H4 (cell line): ENCODE results near the gene SIK1. TPM values are rescaled to one million over a fixed set of nuclear protein-coding genes. Genes with fewer than 3 reads are reported as not detected.
"Not testable (repeated sequence)": the region's sequence is repeated elsewhere in the genome, so short reads cannot be mapped to it uniquely, and the experiment has no call there.

Source experiments
- DNase-seq: peaks from one replicate; pipeline ENCODE4 v3.0.0-alpha.2; 2015; ENCODE audit warnings: low spot score
- total RNA-seq: library from RNA; depleted of rRNA; stranded (reverse); fragments of >200 nt; shearing (Covaris generic); gene quantifications from 2 replicates; pipeline ENCODE4 v1.2.3, GENCODE V29; 2014

Gene SIK1
- total RNA-seq, 1 experiment from 2014 or later: 1.9 TPM

DNA sequence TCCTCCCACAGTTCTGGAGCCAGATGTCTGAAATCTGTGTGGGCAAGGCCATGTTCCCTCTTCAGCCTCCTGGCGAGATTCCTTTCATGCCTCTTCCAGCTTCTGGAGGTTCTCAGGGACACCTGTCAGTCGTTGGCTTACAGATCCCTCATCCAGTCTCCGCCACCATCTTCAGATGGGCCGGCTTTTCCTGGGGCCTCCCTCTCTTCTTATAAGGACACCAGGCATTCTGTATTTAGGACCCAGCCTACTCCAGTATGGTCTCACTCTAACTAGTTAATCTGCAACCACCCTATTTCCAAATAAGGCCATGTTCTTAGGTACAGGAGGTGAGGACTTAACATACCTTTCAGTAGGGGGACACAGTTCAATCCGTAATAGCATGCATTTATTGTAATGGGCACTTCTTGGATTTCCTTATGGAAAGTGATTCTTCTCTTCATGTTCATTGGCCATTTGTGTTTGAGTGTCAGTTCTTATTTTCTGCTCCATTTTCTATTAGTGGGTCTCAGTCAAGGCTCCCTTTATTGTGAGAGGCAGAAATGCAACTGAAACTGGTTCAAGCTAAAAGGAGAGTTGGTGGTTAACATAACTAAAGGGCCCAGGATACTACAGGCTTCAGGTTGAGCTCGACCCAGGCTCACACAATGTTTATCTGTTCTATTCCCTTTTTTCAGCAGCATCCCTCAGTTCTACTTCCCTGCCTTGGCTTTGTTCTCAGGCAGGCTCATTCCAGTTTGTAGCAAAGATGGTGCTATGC lies 12.6 kb upstream of the SIK1 start:
- not testable (repeated sequence) for DNase-seq

DNA sequence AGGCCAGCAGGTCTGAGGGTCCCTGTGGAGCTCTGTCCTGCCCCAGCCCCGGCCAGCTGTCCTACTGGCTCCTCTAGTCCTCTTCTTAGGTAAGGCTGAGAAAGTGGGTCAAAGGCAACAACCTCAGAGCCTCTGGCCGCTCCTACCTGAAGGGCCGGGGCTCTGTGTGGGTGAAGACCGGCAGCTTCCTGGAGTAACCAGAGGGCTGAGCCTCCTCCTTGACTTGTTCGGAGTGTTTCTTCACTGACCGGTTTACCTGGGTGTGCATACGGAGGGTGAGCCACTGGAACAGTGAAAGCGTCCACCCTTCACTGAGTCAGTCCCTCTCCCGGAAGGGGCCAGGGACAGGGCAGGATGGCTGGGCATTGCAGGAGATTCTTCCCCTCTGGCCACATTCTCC lies 9.3 kb upstream of the SIK1 start:
- not testable (repeated sequence) for DNase-seq

- not testable (repeated sequence) for DNase-seq
Measured at GRCh38 chr21:43433340-43434136, 6.6 kb upstream of the SIK1 start.

- not testable (repeated sequence) for DNase-seq
Measured at GRCh38 chr21:43430830-43431416, 4.0 kb upstream of the SIK1 start.

- not testable (repeated sequence) for DNase-seq
Measured at GRCh38 chr21:43428964-43429363, 2.0 kb upstream of the SIK1 start.

DNA sequence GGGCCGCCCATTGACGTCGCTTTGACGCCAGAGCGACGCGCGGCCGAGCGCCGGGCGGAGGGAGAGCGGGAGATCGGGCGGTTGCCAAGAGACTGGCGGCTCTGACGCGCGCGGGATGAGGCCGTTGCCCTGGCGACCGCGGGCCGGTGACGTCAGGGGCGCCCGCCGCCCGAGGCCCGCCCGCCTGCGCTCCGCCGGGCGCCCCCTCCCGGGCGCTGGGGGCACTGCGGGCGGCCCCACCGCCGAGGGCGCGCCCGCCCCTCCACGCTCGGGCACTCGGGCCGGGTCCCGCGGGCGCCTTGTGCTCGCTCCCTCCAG lies 270 bp upstream of the SIK1 start:
- not testable (repeated sequence) for DNase-seq

GRCh38 chr21:43426004-43426403 lies 927 bp downstream of the SIK1 start:
- DNase-seq: not testable (repeated sequence)

DNA sequence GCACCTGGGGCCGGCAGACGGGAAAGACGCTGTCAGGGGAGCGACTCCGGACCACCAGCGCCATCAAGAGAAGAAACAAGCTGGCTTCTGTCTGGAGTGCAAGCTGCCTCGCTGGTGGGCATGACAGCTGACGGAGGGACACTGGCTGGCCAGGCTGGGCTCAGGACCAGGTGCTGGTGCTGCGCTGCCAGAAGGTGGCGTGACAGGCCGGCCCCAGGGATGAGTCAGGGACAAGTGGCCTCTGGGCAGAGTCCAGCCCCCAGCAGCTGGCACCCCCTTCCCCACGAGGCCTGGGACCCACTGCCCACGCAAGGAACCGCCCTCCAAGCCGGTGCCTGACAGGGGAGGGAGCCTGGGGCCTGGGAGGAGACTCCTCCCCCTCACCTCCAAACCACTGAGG lies 7.5 kb downstream of the SIK1 start:
- DNase-seq: not testable (repeated sequence)

DNA sequence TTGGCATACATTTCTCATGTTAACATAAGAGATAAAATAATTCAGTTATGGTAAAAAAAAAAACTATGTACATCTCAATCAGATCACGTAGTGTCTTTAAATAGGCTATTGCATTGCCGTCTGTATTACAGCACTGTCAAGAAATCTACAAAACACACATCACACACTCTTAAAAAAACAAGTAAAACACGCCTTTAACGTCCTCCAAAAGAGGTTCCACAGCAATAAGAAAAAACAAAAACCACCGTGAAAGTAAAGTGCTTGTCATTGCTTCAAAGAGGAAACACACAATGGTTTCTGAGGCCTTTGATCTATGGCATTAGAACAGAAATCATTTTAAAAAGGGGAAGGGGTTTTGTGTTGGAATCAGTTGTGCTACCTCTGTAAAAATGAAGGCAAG lies 12.4 kb downstream of the SIK1 start:
- not testable (repeated sequence) for DNase-seq

- not testable (repeated sequence) for DNase-seq
Measured at GRCh38 chr21:43412020-43412788, 14.7 kb downstream of the SIK1 start.

- DNase-seq: not testable (repeated sequence)
Measured at GRCh38 chr21:43410456-43411068, 16.4 kb downstream of the SIK1 start.

DNA sequence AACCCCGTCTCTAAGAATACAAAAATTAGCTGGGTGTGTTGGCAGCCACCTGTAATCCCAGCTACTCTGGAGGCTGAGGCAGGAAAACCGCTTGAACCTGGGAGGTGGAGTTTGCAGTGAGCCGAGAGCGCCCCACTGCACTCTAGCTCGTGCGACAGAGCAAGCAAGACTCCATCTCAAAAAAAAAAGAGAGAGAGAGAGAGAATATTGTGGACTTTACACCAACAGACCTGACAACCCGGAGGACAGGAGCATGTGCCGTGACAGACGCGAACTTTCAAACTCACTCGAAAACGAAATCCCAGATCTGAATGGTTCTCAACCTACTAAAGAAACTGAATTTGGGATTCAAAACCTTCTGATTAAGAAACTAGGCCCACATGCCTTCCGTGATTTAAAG lies 19.8 kb downstream of the SIK1 start:
- not testable (repeated sequence) for DNase-seq

GRCh38 chr21:43404450-43404849 lies 22.5 kb downstream of the SIK1 start:
- not testable (repeated sequence) for DNase-seq

GRCh38 chr21:43403651-43404430 lies 23.1 kb downstream of the SIK1 start:
- DNase-seq: not testable (repeated sequence)

DNA sequence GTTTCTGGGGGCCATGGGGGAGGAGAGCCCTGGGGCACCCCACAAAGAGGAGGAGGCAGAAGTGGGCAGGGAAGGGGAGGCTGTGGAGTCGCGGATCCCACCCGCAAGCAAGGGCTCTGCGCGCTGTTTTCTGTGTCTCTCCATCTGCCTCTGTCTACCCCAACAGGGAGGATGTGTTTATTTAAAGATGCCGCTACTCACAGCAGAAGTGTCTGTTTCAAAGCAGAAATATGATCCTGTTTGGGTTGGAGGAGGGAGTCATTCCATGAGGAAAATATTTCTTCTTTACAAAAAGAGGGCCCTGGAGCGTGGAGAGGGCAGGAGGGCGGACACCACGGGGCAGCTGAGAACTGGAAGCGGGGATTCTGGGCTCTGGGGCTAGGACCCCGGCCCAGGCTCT lies 25.8 kb downstream of the SIK1 start:
- DNase-seq: not testable (repeated sequence)

DNA sequence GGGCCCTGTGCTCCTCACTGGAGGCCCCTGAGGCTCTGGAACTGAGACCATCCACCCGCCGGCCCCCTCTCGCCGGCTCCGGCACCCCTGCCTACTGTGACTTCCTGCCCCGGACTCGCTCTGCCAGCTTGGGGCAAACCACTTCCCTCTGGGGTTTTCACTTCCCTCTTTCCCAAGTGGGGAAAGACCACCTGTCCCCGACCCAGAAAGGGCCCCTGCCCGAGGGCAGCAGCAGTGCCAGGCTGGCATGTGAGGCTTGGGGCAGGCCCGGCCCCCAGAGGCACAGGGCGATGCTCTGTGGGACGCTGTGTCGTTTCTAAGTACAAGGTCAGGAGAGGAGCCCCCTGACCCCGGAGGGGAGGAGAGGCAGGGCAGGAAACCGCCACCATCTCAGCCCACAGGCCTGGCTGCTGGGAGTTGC lies 27.3 kb downstream of the SIK1 start:
- DNase-seq: not testable (repeated sequence)

GRCh38 chr21:43399136-43399535 lies 27.8 kb downstream of the SIK1 start:
- DNase-seq: not testable (repeated sequence)

GRCh38 chr21:43398533-43398932 lies 28.4 kb downstream of the SIK1 start:
- DNase-seq: not testable (repeated sequence)

DNA sequence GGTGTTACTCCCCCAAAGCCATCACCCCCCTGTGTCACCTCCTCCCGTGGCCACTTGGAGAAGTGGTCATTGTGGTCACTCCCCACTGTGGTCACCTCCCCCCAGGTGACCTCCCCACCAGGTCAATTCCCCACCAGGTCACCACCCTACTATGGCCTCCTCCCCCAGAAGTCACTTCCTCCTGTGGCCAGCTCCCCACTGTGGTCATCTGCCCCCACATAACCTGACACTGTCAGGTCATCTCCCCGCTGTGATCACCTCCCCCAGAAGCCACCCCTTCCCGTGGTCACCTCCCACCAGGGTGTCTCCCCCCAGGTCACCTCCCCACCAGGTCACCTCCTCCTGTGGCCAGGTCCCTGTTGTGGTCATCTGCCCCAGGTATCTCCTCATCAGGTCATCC lies 28.9 kb downstream of the SIK1 start:
- not testable (repeated sequence) for DNase-seq

GRCh38 chr21:43397439-43397808 lies 29.5 kb downstream of the SIK1 start:
- not testable (repeated sequence) for DNase-seq
